Adipocyte (in vitro differentiated cells): ENCODE measurements around the gene TAF1A.
A peak's percentile ranks its signal among the peaks of the same experiment; 100 is the strongest.

Experiments used
- DNase-seq: peaks from one replicate; pipeline ENCODE4 v3.0.0-alpha.2; 2015; ENCODE audit warnings: low read depth
- H3K27me3 ChIP-seq: replicated peaks from 2 replicates; pipeline ENCODE4 v1.7.0; 2013; ENCODE audit warnings: mild to moderate bottlenecking, low read length, moderate library complexity; ENCODE audit not compliant: control insufficient read depth, insufficient read depth
- H3K36me3 ChIP-seq: 2 replicates; pipeline ENCODE4 v1.7.0; 2013; ENCODE audit warnings: low read length, mild to moderate bottlenecking, moderate library complexity; ENCODE audit not compliant: control insufficient read depth, insufficient read depth, severe bottlenecking
- H3K4me1 ChIP-seq: 2 replicates; pipeline ENCODE4 v1.7.0; 2013; ENCODE audit warnings: mild to moderate bottlenecking, low read length, moderate library complexity; ENCODE audit not compliant: control insufficient read depth, insufficient read depth
- H3K4me3 ChIP-seq: 2 replicates; pipeline ENCODE4 v1.7.0; 2013; ENCODE audit warnings: mild to moderate bottlenecking, low read length, moderate library complexity
- H3K9ac ChIP-seq: 2 replicates; pipeline ENCODE4 v1.7.0; 2013; ENCODE audit warnings: mild to moderate bottlenecking, low read length, moderate library complexity
- H3K9me3 ChIP-seq: 2 replicates; pipeline ENCODE4 v1.7.0; 2013; ENCODE audit warnings: mild to moderate bottlenecking, low read length, moderate library complexity; ENCODE audit not compliant: control insufficient read depth

TAF1A gene

DNA sequence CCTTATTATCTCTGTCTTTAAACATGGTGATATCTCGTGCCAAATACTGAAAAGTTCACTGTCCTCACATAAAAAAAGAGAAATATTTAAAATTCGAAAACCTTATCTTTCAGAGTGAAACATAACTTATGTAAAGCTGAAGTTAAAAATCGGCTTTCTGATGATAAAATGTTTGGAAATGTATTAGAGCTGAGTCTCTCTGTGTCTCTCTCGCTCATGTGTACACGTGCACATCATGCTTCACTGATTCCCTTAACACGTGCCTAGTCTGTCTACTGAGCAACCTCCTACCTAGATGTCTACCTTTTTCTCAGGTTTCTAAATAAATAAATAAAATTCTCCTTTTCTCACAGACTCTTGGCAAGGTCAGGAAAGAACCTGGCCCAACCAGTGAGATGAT lies 58.9 kb downstream of the TAF1A start:
- H3K4me3 ChIP-seq, result no peak overlapping the region
- H3K9ac ChIP-seq, result no peak overlapping the region
- no peaks in the 10 kb centered on the region for H3K27me3 ChIP-seq
- no peak for DNase-seq
- H3K4me1 ChIP-seq, result no peaks in the 10 kb centered on the region
- H3K36me3 ChIP-seq, result no peaks in the 10 kb centered on the region
- H3K9me3 ChIP-seq, result no peaks in the 10 kb centered on the region

- H3K9ac ChIP-seq, result no peak overlapping the region
- H3K4me1 ChIP-seq, result no peaks in the 10 kb centered on the region
- no peak for DNase-seq
- H3K36me3 ChIP-seq, result no peaks in the 10 kb centered on the region
- no peak overlapping the region for H3K4me3 ChIP-seq
- no peaks in the 10 kb centered on the region for H3K27me3 ChIP-seq
- no peaks in the 10 kb centered on the region for H3K9me3 ChIP-seq
Observed at GRCh38 chr1:222529916-222530315, 59.8 kb downstream of the TAF1A start.

DNA sequence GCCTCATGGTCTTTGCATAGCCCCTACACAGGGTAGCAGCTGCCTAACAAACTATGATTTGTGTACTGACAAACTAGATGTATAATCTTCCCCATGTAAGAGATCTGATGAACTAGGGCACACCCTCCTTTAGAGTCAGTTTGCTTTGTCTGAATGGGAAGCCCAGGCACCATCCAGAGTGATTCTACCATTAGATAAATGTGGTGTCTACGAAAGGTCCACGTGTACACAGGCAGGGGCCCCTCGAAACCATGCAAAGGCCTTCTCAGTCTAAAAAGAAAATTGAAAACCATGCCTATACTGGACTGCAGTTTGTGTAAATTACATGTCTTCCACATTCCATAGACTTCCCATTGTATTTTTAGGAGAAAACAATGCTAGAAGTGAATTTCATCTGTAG lies 60.6 kb downstream of the TAF1A start:
- no peak for DNase-seq
- H3K9me3 ChIP-seq, result no peaks in the 10 kb centered on the region
- no peak overlapping the region for H3K9ac ChIP-seq
- H3K36me3 ChIP-seq, result no peaks in the 10 kb centered on the region
- no peaks in the 10 kb centered on the region for H3K4me1 ChIP-seq
- no peaks in the 10 kb centered on the region for H3K27me3 ChIP-seq
- no peak overlapping the region for H3K4me3 ChIP-seq

GRCh38 chr1:222525951-222526350 lies 63.8 kb downstream of the TAF1A start:
- Histone ChIP-seq H3K4me1 (no peaks in the 10 kb centered on the region), H3K27me3 (no peaks in the 10 kb centered on the region), H3K9ac (no peak overlapping the region), H3K9me3 (peaks cover 10% of the 10 kb centered on the region), H3K36me3 (no peaks in the 10 kb centered on the region), H3K4me3 (no peak overlapping the region)
- DNase-seq, result no peak

- no peaks in the 10 kb centered on the region for H3K4me1 ChIP-seq
- peaks cover 10% of the 10 kb centered on the region for H3K9me3 ChIP-seq
- H3K27me3 ChIP-seq, result no peaks in the 10 kb centered on the region
- no peak overlapping the region for H3K4me3 ChIP-seq
- no peak overlapping the region for H3K9ac ChIP-seq
- DNase-seq, result peak; percentile 60
- no peaks in the 10 kb centered on the region for H3K36me3 ChIP-seq
Observed at GRCh38 chr1:222523852-222524251, 65.9 kb downstream of the TAF1A start.

- Histone ChIP-seq H3K4me1 (peaks cover 3% of the 10 kb centered on the region), H3K36me3 (no peaks in the 10 kb centered on the region), H3K27me3 (no peaks in the 10 kb centered on the region), H3K9me3 (peaks cover 10% of the 10 kb centered on the region), H3K4me3 (peak overlapping the region; percentile 4), H3K9ac (no peak overlapping the region)
- DNase-seq, result no peak
Observed at GRCh38 chr1:222522105-222522915, 67.4 kb downstream of the TAF1A start.

DNA sequence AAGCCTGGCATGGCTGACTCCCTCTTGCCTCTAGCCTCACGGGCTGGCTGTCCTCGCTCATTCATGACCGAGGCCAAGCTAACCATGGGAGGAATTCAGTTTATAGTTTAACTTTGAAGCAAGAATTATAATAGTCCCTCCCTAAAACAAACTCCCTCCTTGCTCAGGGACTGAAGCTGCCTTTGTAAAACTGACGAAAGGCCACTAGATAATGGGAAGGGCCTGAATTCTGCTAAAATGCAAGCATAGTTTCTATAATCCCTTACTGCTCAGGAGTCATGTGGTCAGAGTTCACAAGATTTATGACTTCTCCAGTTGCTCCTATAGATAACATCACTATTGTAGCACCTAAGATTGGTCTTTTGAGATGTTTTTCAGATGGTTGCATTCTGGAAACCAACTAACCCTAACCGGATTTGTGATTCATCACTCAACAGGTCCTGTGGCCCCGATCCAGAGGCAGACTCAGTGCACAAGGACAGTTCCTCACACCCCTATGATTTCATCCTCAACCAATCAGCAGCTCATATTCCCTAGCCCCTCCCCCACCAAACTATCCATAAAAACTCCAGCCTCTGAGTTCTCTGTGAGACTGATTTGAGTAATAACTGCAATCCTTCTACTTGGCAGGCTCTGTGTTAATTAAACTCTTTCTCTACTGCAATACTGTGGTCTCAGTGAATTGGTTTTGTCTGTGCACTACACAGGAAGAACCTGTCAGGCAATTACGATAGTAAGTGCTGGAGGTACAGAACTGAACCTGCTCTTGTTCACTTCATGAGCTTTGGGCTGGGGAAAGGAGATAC lies 68.2 kb downstream of the TAF1A start:
- Histone ChIP-seq H3K9ac (no peak overlapping the region), H3K4me3 (peak overlapping the region; percentile 4), H3K27me3 (no peaks in the 10 kb centered on the region), H3K4me1 (peaks cover 3% of the 10 kb centered on the region), H3K9me3 (peaks cover 10% of the 10 kb centered on the region), H3K36me3 (no peaks in the 10 kb centered on the region)
- DNase-seq, result no peak
